Measurements from ENCODE around the gene GAREM1.

GAREM1 gene

DNA sequence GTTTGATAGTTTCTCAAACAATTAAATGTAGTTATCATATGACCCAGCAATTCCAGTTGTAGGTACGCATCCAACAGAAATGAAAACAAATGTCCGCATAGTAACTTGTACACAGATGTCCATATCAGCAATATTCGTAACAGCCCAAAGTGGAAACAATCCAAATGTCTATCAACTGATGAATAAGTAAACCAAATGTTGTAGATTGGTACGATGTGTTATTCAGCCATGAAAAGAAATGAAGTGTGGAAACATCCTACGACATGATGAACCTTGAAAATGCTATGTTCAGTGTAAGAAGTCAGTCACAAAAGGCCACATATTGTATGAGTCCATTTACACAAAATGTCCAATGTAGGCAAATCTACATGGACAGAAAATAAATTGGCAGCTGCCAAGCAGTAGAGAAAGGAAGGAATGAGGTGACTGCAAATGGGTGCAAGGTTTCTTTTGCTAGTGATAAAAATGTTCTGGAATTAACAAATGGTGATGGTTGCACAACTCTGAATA lies 26.9 kb downstream of the GAREM1 start:
- H3K4ac ChIP-seq (ENCODE audit: low read length), result no peak overlapping the region

DNA sequence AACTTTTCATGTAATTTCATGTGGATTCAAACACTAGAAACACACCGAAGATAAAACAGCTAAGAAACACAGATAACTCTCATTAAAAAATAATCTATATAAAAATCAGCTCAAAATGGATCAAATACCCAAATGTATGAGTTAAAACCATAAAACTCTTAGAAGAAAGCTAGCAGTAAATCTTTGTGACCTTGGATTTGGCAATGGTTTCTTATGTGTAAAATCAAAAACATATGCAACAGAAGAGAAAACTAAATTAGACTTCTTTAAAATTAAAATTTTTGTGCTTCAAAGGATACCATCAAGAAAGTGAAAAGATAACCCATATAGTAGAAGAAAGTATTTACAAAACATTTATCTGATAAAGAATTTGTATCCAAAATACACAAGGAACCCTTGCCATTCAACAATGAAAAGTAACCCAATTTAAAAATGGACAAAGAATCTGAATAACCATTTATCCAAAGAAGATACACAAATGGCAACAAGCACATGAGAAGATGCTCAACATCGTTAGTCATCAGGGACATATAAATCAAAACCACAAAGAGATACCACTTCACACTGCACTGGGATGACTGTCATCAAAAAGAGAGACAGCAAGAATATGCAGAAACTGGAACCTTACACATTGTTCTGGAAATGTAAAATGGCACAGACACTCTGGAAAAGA lies 27.5 kb downstream of the GAREM1 start:
- no peak overlapping the region for H3K9ac ChIP-seq (ENCODE audit: low read depth, low read length, poor library complexity)
- no peak overlapping the region for H3K23ac ChIP-seq (ENCODE audit: low read depth, low read length, poor library complexity)
- H3K4me2 ChIP-seq (ENCODE audit: insufficient read depth, low read length, poor library complexity, severe bottlenecking), result no peak overlapping the region
- H4K8ac ChIP-seq (ENCODE audit: low read depth, low read length), result no peak overlapping the region
- no peak overlapping the region for H4K91ac ChIP-seq (ENCODE audit: low read depth, low read length, poor library complexity)
- H3K4me1 ChIP-seq (ENCODE audit: control insufficient read depth in 2 of 2, insufficient read depth in 1 of 2, low read depth in 1 of 2, low read length in 2 of 2), result peaks cover 11 to 15% of the 10 kb centered on the region in 2 donors
- no peak overlapping the region for H3K4me3 ChIP-seq (ENCODE audit: low read length in 2 of 2)
- H3K18ac ChIP-seq (ENCODE audit: low read length), result no peak overlapping the region
- H3K27ac ChIP-seq (replicated peaks; ENCODE audit: low read length), result no peak overlapping the region
- no peak overlapping the region for H3K4ac ChIP-seq (ENCODE audit: low read length)
- H3K36me3 ChIP-seq (replicated peaks in 1 of 2; ENCODE audit: control insufficient read depth in 2 of 2, insufficient read depth in 2 of 2, low read length in 2 of 2), result no peaks in the 10 kb centered on the region
- no peak for DNase-seq (ENCODE audit: low spot score)
- no peak overlapping the region for H2AFZ ChIP-seq (ENCODE audit: low read length)
- H2BK5ac ChIP-seq (ENCODE audit: low read length), result no peak overlapping the region
- no peak overlapping the region for H2BK15ac ChIP-seq (ENCODE audit: low read length)
- H2AK5ac ChIP-seq (ENCODE audit: low read depth, low read length), result no peak overlapping the region
- no peak overlapping the region for H2BK12ac ChIP-seq (ENCODE audit: low read length)
- no peaks in the 10 kb centered on the region for H3K79me1 ChIP-seq (ENCODE audit: low read depth, low read length)
- H3K9me3 ChIP-seq (replicated peaks in 1 of 2; ENCODE audit: control insufficient read depth in 2 of 2, insufficient read depth in 1 of 2, low read depth in 1 of 2, low read length in 2 of 2), result no peaks in the 10 kb centered on the region
- WGBS, 2 donors (ENCODE audit: extremely low coverage in 2 of 2, insufficient read length in 2 of 2, insufficient replicate concordance in 1 of 2), result no CpG with 5 or more reads among the region's 2 CpGs
- H3K27me3 ChIP-seq (ENCODE audit: control insufficient read depth in 3 of 3, insufficient read depth in 3 of 3, low read depth in 1 of 3, low read length in 3 of 3), result peaks cover 0 to under 1% (median 0%) of the 10 kb centered on the region in 3 experiments
- no peak overlapping the region for H3K14ac ChIP-seq (ENCODE audit: low read length)
- H2BK120ac ChIP-seq (ENCODE audit: low read depth, low read length), result no peak overlapping the region

More for the DNA sequence above, 26.9 kb downstream of the GAREM1 start:
- Histone ChIP-seq H3K4me1 (ENCODE audit: control insufficient read depth in 2 of 2, insufficient read depth in 1 of 2, low read depth in 1 of 2, low read length in 2 of 2) (peaks cover 11 to 12% of the 10 kb centered on the region in 2 donors), H3K14ac (ENCODE audit: low read length) (no peak overlapping the region), H3K4me2 (ENCODE audit: insufficient read depth, low read length, poor library complexity, severe bottlenecking) (no peak overlapping the region), H2BK120ac (ENCODE audit: low read depth, low read length) (no peak overlapping the region), H2BK15ac (ENCODE audit: low read length) (no peak overlapping the region), H3K79me1 (ENCODE audit: low read depth, low read length) (no peaks in the 10 kb centered on the region), H3K4me3 (ENCODE audit: low read length in 2 of 2) (no peak overlapping the region), H3K27ac (replicated peaks; ENCODE audit: low read length) (no peak overlapping the region), H3K27me3 (ENCODE audit: control insufficient read depth in 3 of 3, insufficient read depth in 3 of 3, low read depth in 1 of 3, low read length in 3 of 3) (no peaks in the 10 kb centered on the region), H4K8ac (ENCODE audit: low read depth, low read length) (no peak overlapping the region), H3K36me3 (replicated peaks in 1 of 2; ENCODE audit: control insufficient read depth in 2 of 2, insufficient read depth in 2 of 2, low read length in 2 of 2) (no peaks in the 10 kb centered on the region), H2AFZ (ENCODE audit: low read length) (no peak overlapping the region), H2BK5ac (ENCODE audit: low read length) (no peak overlapping the region), H3K18ac (ENCODE audit: low read length) (no peak overlapping the region), H3K23ac (ENCODE audit: low read depth, low read length, poor library complexity) (no peak overlapping the region), H2BK12ac (ENCODE audit: low read length) (no peak overlapping the region), H3K9me3 (replicated peaks in 1 of 2; ENCODE audit: control insufficient read depth in 2 of 2, insufficient read depth in 1 of 2, low read depth in 1 of 2, low read length in 2 of 2) (no peaks in the 10 kb centered on the region), H2AK5ac (ENCODE audit: low read depth, low read length) (no peak overlapping the region), H4K91ac (ENCODE audit: low read depth, low read length, poor library complexity) (no peak overlapping the region), H3K9ac (ENCODE audit: low read depth, low read length, poor library complexity) (no peak overlapping the region)
- no CpG with 5 or more reads among the region's 5 CpGs for WGBS, 2 donors (ENCODE audit: extremely low coverage in 2 of 2, insufficient read length in 2 of 2, insufficient replicate concordance in 1 of 2)
- no peak for DNase-seq (ENCODE audit: low spot score)

DNA sequence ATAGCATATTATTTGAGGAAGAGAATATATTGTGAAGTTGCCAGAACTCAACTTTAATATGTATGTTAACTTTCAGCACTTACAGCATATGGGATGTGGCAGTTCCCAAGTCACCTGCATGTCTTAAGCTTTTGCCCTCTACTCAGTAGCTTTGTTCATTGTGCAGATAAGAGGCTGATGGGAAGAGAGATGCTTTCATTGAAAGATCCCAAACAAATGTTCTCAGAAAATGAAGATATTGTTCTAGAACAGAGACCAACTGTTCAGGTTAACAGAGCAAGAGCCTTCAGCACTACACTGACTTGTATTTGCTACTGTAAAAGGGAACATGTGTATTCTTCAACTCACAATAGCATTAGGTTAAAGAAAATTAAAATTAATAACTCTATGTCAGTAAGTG lies 28.1 kb downstream of the GAREM1 start:
- no peak overlapping the region for H3K9ac ChIP-seq (ENCODE audit: low read depth, low read length, poor library complexity)
- no peak overlapping the region for H2AK5ac ChIP-seq (ENCODE audit: low read depth, low read length)
- no peak overlapping the region for H3K4ac ChIP-seq (ENCODE audit: low read length)
- no peak overlapping the region for H2BK5ac ChIP-seq (ENCODE audit: low read length)
- DNase-seq (ENCODE audit: low spot score), result no peak
- H3K27ac ChIP-seq (replicated peaks; ENCODE audit: low read length), result no peak overlapping the region
- H3K14ac ChIP-seq (ENCODE audit: low read length), result no peak overlapping the region
- H2BK120ac ChIP-seq (ENCODE audit: low read depth, low read length), result no peak overlapping the region
- no peak overlapping the region for H3K23ac ChIP-seq (ENCODE audit: low read depth, low read length, poor library complexity)
- H2BK12ac ChIP-seq (ENCODE audit: low read length), result no peak overlapping the region
- no peaks in the 10 kb centered on the region for H3K36me3 ChIP-seq (replicated peaks in 1 of 2; ENCODE audit: control insufficient read depth in 2 of 2, insufficient read depth in 2 of 2, low read length in 2 of 2)
- H2AFZ ChIP-seq (ENCODE audit: low read length), result no peak overlapping the region
- peaks cover 0 to 1% (median 0%) of the 10 kb centered on the region in 3 experiments for H3K27me3 ChIP-seq (ENCODE audit: control insufficient read depth in 3 of 3, insufficient read depth in 3 of 3, low read depth in 1 of 3, low read length in 3 of 3)
- H3K4me1 ChIP-seq (ENCODE audit: control insufficient read depth in 2 of 2, insufficient read depth in 1 of 2, low read depth in 1 of 2, low read length in 2 of 2), result peaks cover 11 to 15% of the 10 kb centered on the region in 2 donors
- H2BK15ac ChIP-seq (ENCODE audit: low read length), result no peak overlapping the region
- no peaks in the 10 kb centered on the region for H3K79me1 ChIP-seq (ENCODE audit: low read depth, low read length)
- no peak overlapping the region for H4K8ac ChIP-seq (ENCODE audit: low read depth, low read length)
- no peaks in the 10 kb centered on the region for H3K9me3 ChIP-seq (replicated peaks in 1 of 2; ENCODE audit: control insufficient read depth in 2 of 2, insufficient read depth in 1 of 2, low read depth in 1 of 2, low read length in 2 of 2)
- no peak overlapping the region for H4K91ac ChIP-seq (ENCODE audit: low read depth, low read length, poor library complexity)
- no peak overlapping the region for H3K4me3 ChIP-seq (ENCODE audit: low read length in 2 of 2)
- no peak overlapping the region for H3K18ac ChIP-seq (ENCODE audit: low read length)
- no peak overlapping the region for H3K4me2 ChIP-seq (ENCODE audit: insufficient read depth, low read length, poor library complexity, severe bottlenecking)

DNA sequence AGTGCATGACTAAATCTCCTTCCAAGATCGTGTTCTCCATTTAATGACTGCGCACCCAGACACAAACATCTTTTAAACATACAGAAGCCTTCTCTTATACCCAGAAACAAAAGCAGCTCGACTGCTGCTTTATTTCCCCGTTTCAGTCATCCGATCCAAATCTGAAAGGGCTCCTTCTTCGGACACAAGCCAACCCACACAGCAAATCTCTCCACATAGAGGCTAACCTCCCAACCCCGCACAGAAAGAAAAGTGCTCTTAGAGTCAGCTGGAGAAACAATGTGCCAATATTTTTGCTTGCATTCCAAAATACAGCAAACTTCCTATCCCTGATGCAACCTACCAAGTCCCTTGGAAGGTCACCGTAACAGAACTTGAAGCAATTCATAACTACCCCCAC lies 29.1 kb downstream of the GAREM1 start:
- no peak overlapping the region for H2BK12ac ChIP-seq (ENCODE audit: low read length)
- H3K27ac ChIP-seq (replicated peaks; ENCODE audit: low read length), result peak overlapping the region; percentile 61
- H3K27me3 ChIP-seq (ENCODE audit: control insufficient read depth in 3 of 3, insufficient read depth in 3 of 3, low read depth in 1 of 3, low read length in 3 of 3), result peaks cover 0 to 1% (median 0%) of the 10 kb centered on the region in 3 experiments
- no peak overlapping the region for H3K9ac ChIP-seq (ENCODE audit: low read depth, low read length, poor library complexity)
- no peak overlapping the region for H3K18ac ChIP-seq (ENCODE audit: low read length)
- H3K79me1 ChIP-seq (ENCODE audit: low read depth, low read length), result no peaks in the 10 kb centered on the region
- no peak overlapping the region for H2AK5ac ChIP-seq (ENCODE audit: low read depth, low read length)
- H3K4me2 ChIP-seq (ENCODE audit: insufficient read depth, low read length, poor library complexity, severe bottlenecking), result no peak overlapping the region
- H3K4ac ChIP-seq (ENCODE audit: low read length), result no peak overlapping the region
- no peaks in the 10 kb centered on the region for H3K36me3 ChIP-seq (replicated peaks in 1 of 2; ENCODE audit: control insufficient read depth in 2 of 2, insufficient read depth in 2 of 2, low read length in 2 of 2)
- peaks cover 6 to 15% of the 10 kb centered on the region in 2 donors for H3K4me1 ChIP-seq (ENCODE audit: control insufficient read depth in 2 of 2, insufficient read depth in 1 of 2, low read depth in 1 of 2, low read length in 2 of 2)
- no peak overlapping the region for H3K14ac ChIP-seq (ENCODE audit: low read length)
- no peak overlapping the region for H4K91ac ChIP-seq (ENCODE audit: low read depth, low read length, poor library complexity)
- WGBS, 2 donors (ENCODE audit: extremely low coverage in 2 of 2, insufficient read length in 2 of 2, insufficient replicate concordance in 1 of 2), result no CpG with 5 or more reads among the region's 8 CpGs
- no peak overlapping the region for H2BK15ac ChIP-seq (ENCODE audit: low read length)
- no peak overlapping the region for H3K4me3 ChIP-seq (ENCODE audit: low read length in 2 of 2)
- no peaks in the 10 kb centered on the region for H3K9me3 ChIP-seq (replicated peaks in 1 of 2; ENCODE audit: control insufficient read depth in 2 of 2, insufficient read depth in 1 of 2, low read depth in 1 of 2, low read length in 2 of 2)
- no peak overlapping the region for H4K8ac ChIP-seq (ENCODE audit: low read depth, low read length)
- DNase-seq (ENCODE audit: low spot score), result no peak
- no peak overlapping the region for H2BK120ac ChIP-seq (ENCODE audit: low read depth, low read length)
- H2BK5ac ChIP-seq (ENCODE audit: low read length), result no peak overlapping the region
- H2AFZ ChIP-seq (ENCODE audit: low read length), result peak overlapping the region; percentile 61
- H3K23ac ChIP-seq (ENCODE audit: low read depth, low read length, poor library complexity), result no peak overlapping the region

Measured in neuronal stem cell (in vitro differentiated cells).